GM23338 (cell line): Measurements from ENCODE around the gene HACD3.

Experiments used
- CREB1 ChIP-seq: fragments of 250-450 bp; sonication (Bioruptor Pico); IDR thresholded peaks from 2 replicates; pipeline ENCODE4 v1.5.0; 2020; ENCODE audit warnings: low read depth, mild to moderate bottlenecking, moderate library complexity
- EZH2 ChIP-seq: fragments of 200-600 bp; sonication (generic); IDR thresholded peaks from one replicate; pipeline ENCODE4 v1.8.0; 2017; ENCODE audit warnings: antibody characterized with exemption, mild to moderate bottlenecking, low read depth; ENCODE audit not compliant: unreplicated experiment
- EZH2phosphoT487 ChIP-seq: fragments of 200-600 bp; sonication (generic); IDR thresholded peaks from one replicate; pipeline ENCODE4 v1.8.1; 2018; ENCODE audit warnings: antibody characterized with exemption; ENCODE audit not compliant: unreplicated experiment
- JUNB ChIP-seq: IDR thresholded peaks from one replicate; pipeline ENCODE4 v1.6.1; 2016; ENCODE audit warnings: antibody characterized with exemption; ENCODE audit not compliant: unreplicated experiment
- NANOG ChIP-seq: IDR thresholded peaks from 2 replicates; pipeline ENCODE4 v1.6.1; 2016; ENCODE audit warnings: antibody characterized with exemption, borderline replicate concordance
- POLR2AphosphoS5 ChIP-seq: IDR thresholded peaks from 2 replicates; pipeline ENCODE4 v1.6.1; 2016; ENCODE audit warnings: antibody characterized with exemption, low read depth
- STAT1 ChIP-seq: IDR thresholded peaks from one replicate; pipeline ENCODE4 v1.6.1; 2016; ENCODE audit warnings: antibody characterized with exemption; ENCODE audit not compliant: unreplicated experiment
- ZNF114 ChIP-seq: fragments of 250-450 bp; sonication (Bioruptor Pico); IDR thresholded peaks from 2 replicates; pipeline ENCODE4 v1.5.0; 2020; ENCODE audit warnings: mild to moderate bottlenecking, moderate library complexity
- ZNF331 ChIP-seq: fragments of 250-450 bp; sonication (Bioruptor Pico); IDR thresholded peaks from 2 replicates; pipeline ENCODE4 v1.5.0; 2020; ENCODE audit warnings: low read depth, mild to moderate bottlenecking, moderate library complexity
- TF ChIP-seq, protein P1 (sequence below): IDR thresholded peaks from 2 replicates; pipeline ENCODE4 v1.6.1; 2016; ENCODE audit warnings: antibody characterized with exemption
- TF ChIP-seq, protein P2 (sequence below), 2 experiments: fragments of 200-600 bp in 1 of 2; sonication (generic) in 1 of 2; conservative IDR thresholded peaks; 2 replicates each; pipeline versions ENCODE4 v1.5.1 to v1.6.1; 2016 to 2017; ENCODE audit warnings: antibody characterized with exemption in 2 of 2, low read depth in 2 of 2, mild to moderate bottlenecking in 2 of 2, moderate library complexity in 1 of 2
- TF ChIP-seq, protein P3 (sequence below): IDR thresholded peaks from one replicate; pipeline ENCODE4 v1.6.1; 2018; ENCODE audit warnings: antibody characterized with exemption; ENCODE audit not compliant: unreplicated experiment

DNA sequence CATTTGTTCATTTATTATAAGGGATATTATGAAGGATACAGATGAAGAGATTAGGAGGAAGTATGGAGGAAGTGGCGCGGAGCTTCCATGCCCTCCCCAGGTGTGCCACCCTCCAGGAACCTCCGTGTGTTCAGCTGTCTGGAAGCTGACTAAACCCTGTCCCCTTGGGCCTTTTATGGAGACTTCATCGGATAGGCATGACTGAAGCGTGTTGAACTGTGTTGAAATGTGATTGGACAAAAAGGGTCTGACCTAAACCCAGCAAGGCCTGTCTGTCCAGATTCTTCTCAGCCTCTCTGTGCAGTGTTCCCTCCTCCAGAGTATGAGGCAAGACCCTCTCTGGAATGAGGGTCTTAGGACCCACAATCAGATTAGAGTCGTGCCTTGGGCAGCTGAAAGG is 31.7 kb downstream of the HACD3 start:
- no peak for TF ChIP-seq JUNB
- TF ChIP-seq, protein P1, sequence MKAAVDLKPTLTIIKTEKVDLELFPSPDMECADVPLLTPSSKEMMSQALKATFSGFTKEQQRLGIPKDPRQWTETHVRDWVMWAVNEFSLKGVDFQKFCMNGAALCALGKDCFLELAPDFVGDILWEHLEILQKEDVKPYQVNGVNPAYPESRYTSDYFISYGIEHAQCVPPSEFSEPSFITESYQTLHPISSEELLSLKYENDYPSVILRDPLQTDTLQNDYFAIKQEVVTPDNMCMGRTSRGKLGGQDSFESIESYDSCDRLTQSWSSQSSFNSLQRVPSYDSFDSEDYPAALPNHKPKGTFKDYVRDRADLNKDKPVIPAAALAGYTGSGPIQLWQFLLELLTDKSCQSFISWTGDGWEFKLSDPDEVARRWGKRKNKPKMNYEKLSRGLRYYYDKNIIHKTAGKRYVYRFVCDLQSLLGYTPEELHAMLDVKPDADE, result no peak
- TF ChIP-seq EZH2phosphoT487, result no peak
- TF ChIP-seq POLR2AphosphoS5, result no peak
- TF ChIP-seq, protein P2, sequence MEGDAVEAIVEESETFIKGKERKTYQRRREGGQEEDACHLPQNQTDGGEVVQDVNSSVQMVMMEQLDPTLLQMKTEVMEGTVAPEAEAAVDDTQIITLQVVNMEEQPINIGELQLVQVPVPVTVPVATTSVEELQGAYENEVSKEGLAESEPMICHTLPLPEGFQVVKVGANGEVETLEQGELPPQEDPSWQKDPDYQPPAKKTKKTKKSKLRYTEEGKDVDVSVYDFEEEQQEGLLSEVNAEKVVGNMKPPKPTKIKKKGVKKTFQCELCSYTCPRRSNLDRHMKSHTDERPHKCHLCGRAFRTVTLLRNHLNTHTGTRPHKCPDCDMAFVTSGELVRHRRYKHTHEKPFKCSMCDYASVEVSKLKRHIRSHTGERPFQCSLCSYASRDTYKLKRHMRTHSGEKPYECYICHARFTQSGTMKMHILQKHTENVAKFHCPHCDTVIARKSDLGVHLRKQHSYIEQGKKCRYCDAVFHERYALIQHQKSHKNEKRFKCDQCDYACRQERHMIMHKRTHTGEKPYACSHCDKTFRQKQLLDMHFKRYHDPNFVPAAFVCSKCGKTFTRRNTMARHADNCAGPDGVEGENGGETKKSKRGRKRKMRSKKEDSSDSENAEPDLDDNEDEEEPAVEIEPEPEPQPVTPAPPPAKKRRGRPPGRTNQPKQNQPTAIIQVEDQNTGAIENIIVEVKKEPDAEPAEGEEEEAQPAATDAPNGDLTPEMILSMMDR (conservative IDR thresholded peaks at IDR 0.05; ENCODE audit: low read depth in 2 of 2), result no peak
- TF ChIP-seq EZH2, result no peak
- TF ChIP-seq, protein P3, sequence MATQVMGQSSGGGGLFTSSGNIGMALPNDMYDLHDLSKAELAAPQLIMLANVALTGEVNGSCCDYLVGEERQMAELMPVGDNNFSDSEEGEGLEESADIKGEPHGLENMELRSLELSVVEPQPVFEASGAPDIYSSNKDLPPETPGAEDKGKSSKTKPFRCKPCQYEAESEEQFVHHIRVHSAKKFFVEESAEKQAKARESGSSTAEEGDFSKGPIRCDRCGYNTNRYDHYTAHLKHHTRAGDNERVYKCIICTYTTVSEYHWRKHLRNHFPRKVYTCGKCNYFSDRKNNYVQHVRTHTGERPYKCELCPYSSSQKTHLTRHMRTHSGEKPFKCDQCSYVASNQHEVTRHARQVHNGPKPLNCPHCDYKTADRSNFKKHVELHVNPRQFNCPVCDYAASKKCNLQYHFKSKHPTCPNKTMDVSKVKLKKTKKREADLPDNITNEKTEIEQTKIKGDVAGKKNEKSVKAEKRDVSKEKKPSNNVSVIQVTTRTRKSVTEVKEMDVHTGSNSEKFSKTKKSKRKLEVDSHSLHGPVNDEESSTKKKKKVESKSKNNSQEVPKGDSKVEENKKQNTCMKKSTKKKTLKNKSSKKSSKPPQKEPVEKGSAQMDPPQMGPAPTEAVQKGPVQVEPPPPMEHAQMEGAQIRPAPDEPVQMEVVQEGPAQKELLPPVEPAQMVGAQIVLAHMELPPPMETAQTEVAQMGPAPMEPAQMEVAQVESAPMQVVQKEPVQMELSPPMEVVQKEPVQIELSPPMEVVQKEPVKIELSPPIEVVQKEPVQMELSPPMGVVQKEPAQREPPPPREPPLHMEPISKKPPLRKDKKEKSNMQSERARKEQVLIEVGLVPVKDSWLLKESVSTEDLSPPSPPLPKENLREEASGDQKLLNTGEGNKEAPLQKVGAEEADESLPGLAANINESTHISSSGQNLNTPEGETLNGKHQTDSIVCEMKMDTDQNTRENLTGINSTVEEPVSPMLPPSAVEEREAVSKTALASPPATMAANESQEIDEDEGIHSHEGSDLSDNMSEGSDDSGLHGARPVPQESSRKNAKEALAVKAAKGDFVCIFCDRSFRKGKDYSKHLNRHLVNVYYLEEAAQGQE, result no peak
- TF ChIP-seq CREB1, result no peak
- TF ChIP-seq ZNF114 (CRISPR knock-in tag), result no peak
- no peak for TF ChIP-seq STAT1
- TF ChIP-seq ZNF331 (CRISPR knock-in tag), result no peak
- TF ChIP-seq NANOG, result no peak
